ENCODE results near the gene GPR39. TPM values are rescaled to one million over a fixed set of nuclear protein-coding genes. Genes with fewer than 3 reads are reported as not detected.

The GPR39 gene
- total RNA-seq, 2 donors from 2014 or later, result 7.3 to 9.6 TPM

DNA sequence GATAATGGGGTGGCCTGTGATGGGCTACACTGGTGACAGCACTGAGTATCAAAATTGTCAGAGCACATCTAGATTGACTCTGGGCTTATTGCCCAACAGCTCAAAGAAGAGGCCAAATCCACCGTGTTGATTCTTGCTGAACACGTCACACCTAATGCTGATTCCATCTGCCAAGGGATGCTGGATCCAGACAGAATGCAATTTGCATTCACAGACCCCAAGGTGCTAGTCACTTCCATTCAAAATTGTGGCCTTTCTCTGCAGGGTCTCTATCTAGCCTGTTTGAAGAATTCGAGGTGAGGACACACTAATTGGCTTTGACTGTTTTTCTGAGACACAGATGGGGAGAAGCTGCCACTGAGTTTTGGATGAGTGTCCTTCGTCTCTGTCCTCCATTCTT, 13.5 kb upstream of the GPR39 start:
- no peak for TF ChIP-seq POLR2A (IDR thresholded peaks at IDR 0.05)
- TF ChIP-seq, protein P1, sequence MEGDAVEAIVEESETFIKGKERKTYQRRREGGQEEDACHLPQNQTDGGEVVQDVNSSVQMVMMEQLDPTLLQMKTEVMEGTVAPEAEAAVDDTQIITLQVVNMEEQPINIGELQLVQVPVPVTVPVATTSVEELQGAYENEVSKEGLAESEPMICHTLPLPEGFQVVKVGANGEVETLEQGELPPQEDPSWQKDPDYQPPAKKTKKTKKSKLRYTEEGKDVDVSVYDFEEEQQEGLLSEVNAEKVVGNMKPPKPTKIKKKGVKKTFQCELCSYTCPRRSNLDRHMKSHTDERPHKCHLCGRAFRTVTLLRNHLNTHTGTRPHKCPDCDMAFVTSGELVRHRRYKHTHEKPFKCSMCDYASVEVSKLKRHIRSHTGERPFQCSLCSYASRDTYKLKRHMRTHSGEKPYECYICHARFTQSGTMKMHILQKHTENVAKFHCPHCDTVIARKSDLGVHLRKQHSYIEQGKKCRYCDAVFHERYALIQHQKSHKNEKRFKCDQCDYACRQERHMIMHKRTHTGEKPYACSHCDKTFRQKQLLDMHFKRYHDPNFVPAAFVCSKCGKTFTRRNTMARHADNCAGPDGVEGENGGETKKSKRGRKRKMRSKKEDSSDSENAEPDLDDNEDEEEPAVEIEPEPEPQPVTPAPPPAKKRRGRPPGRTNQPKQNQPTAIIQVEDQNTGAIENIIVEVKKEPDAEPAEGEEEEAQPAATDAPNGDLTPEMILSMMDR (IDR thresholded peaks at IDR 0.05), result no peak
- Histone ChIP-seq H3K36me3 (replicated peaks in 1 of 2; ENCODE audit: insufficient read depth in 1 of 2, low read depth in 2 of 2) (no peaks in the 10 kb centered on the region), H3K4me3 (no peak overlapping the region), H3K9me3 (no peaks in the 10 kb centered on the region), H3K4me1 (peaks cover 11% of the 10 kb centered on the region), H3K27me3 (no peaks in the 10 kb centered on the region), H3K27ac (no peak overlapping the region)
- intact Hi-C loops (cut with DNase I), result no loop called here
- no peak for ATAC-seq
- DNase-seq, result no peak
- 75 to 84% methylated on average over 4 of the region's 4 CpGs for WGBS, 2 donors

DNA sequence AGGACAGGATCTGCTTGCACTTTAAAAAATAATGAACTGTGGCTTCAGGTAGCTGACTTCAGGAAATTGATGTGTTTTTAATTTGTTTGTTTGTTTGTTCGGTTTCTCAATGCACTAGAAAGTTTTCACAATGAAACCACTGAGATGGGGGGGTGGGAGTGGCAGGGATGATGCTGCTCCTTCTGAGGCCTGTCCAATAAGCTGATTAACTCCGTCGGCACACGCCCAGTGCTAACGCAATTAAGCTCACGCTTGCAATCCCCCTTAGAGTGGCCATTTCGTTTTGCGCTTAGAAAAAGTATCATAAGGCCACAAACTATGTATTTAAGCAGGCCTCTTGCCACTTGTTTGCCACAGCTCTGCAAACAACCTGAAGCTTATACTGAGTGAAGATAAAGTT, 12.5 kb upstream of the GPR39 start:
- H3K27me3 ChIP-seq, result no peaks in the 10 kb centered on the region
- H3K27ac ChIP-seq, result no peak overlapping the region
- H3K4me3 ChIP-seq, result no peak overlapping the region
- no peak for DNase-seq
- no peak for ATAC-seq
- 47 to 66% methylated on average over 8 of the region's 8 CpGs for WGBS, 2 donors
- no peaks in the 10 kb centered on the region for H3K9me3 ChIP-seq
- TF ChIP-seq POLR2A (IDR thresholded peaks at IDR 0.05), result no peak
- TF ChIP-seq, protein P1 (IDR thresholded peaks at IDR 0.05), result no peak
- peaks cover 17% of the 10 kb centered on the region for H3K4me1 ChIP-seq
- no peaks in the 10 kb centered on the region for H3K36me3 ChIP-seq (replicated peaks in 1 of 2; ENCODE audit: insufficient read depth in 1 of 2, low read depth in 2 of 2)
- intact Hi-C loops (cut with DNase I), result no loop called here

DNA sequence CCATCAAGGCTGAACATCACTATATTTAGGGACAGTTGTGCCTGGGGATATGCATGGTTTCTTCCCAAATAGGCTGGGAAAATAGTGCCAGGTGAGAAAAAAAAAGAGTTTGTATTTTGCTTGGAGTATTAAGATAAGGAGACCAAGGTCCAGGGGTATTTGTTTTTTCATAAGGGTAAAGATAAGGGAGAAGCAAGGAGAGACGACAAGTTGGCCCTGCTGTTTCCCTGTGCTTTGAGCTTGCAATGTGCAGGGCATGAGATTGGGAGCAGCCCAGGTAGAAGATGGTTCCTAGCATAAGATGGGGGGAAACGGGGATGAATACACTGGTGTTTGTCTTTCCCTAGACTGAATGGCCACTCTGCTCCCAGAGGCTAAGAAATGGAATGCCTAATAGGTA, 8.8 kb upstream of the GPR39 start:
- Histone ChIP-seq H3K4me1 (peaks cover 17% of the 10 kb centered on the region), H3K27ac (no peak overlapping the region), H3K9me3 (no peaks in the 10 kb centered on the region), H3K4me3 (no peak overlapping the region), H3K36me3 (replicated peaks in 1 of 2; ENCODE audit: insufficient read depth in 1 of 2, low read depth in 2 of 2) (no peaks in the 10 kb centered on the region), H3K27me3 (no peaks in the 10 kb centered on the region)
- DNase-seq (peak in 2 of 4 donors; percentile 25 to 37), ATAC-seq (peak; percentile 71)
- TF ChIP-seq, protein P1 (IDR thresholded peaks at IDR 0.05), result no peak
- no peak for TF ChIP-seq POLR2A (IDR thresholded peaks at IDR 0.05)
- 23 to 34% methylated on average over 2 of the region's 2 CpGs for WGBS, 2 donors
- intact Hi-C loops (cut with DNase I), result no loop called here

DNA sequence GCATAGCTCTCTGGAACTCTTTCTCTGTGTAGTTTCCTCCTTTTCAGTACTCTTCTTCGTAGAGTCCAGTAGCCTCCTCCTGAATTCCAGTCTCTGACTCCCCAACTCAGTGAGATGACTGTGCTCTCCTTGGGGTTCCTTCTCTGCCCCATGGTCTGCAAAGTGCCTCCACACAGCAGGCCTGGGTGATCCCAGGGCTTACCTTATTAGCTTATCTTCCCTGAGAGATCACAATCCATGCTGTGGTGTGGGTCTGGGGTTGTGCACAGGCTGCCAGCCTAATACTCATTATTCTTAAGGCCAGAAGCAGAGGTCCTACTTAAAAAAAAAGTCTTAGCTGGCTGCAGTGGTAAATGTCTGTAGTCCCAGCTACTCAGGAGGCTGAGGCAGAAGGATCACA, 4.6 kb upstream of the GPR39 start:
- intact Hi-C loops (cut with DNase I), result no loop called here
- ATAC-seq, result no peak

DNA sequence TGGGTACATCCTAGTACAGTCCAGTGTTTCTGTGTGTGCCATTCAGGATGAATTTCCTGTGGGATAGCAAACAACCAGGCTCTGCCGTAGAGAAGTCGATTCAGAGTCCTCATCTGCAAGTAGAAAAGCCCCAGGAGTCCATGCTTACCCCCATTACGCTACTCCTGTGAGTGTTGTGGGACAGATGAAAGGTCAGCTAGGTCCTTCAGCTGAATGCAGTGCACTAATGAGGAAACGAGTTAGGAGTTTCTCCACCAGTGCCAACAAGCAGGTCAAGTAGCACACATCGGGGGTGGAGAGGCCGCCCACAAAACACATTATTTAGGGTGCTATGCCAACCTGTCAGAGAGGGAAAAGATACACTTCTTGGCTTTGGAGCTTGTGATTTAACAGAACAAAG, 2.5 kb upstream of the GPR39 start:
- no peak for DNase-seq
- no peak overlapping the region for H3K27ac ChIP-seq
- WGBS, 2 donors, result 45 to 57% methylated on average over 6 of the region's 6 CpGs
- H3K4me1 ChIP-seq, result peaks cover 32% of the 10 kb centered on the region
- no peaks in the 10 kb centered on the region for H3K9me3 ChIP-seq
- no peaks in the 10 kb centered on the region for H3K27me3 ChIP-seq
- intact Hi-C loops (cut with DNase I), result no loop called here
- H3K36me3 ChIP-seq (replicated peaks in 1 of 2; ENCODE audit: insufficient read depth in 1 of 2, low read depth in 2 of 2), result no peaks in the 10 kb centered on the region
- no peak for TF ChIP-seq POLR2A (IDR thresholded peaks at IDR 0.05)
- TF ChIP-seq, protein P1 (IDR thresholded peaks at IDR 0.05), result no peak
- ATAC-seq, result no peak
- no peak overlapping the region for H3K4me3 ChIP-seq

More for the DNA sequence above, 4.6 kb upstream of the GPR39 start:
- Histone ChIP-seq H3K4me1 (peaks cover 28% of the 10 kb centered on the region), H3K27ac (no peak overlapping the region), H3K9me3 (no peaks in the 10 kb centered on the region), H3K4me3 (no peak overlapping the region), H3K27me3 (no peaks in the 10 kb centered on the region), H3K36me3 (replicated peaks in 1 of 2; ENCODE audit: insufficient read depth in 1 of 2, low read depth in 2 of 2) (no peaks in the 10 kb centered on the region)
- DNase-seq, result no peak
- TF ChIP-seq, protein P1 (IDR thresholded peaks at IDR 0.05), result no peak
- no peak for TF ChIP-seq POLR2A (IDR thresholded peaks at IDR 0.05)
- WGBS, 2 donors, result 84 to 100% methylated on average over 1 of the region's 1 CpG

Data from body of pancreas (tissue), 4 donors.